HG02759 (cell line): ENCODE measurements around the gene IKZF4.

Experiments used
- ATAC-seq: cut with Tn5 transposase; IDR thresholded peaks from one replicate; pipeline ENCODE4 v1.9.1; 2021; ENCODE audit warnings: mild to moderate bottlenecking, moderate library complexity; ENCODE audit not compliant: unreplicated experiment

The IKZF4 gene

DNA sequence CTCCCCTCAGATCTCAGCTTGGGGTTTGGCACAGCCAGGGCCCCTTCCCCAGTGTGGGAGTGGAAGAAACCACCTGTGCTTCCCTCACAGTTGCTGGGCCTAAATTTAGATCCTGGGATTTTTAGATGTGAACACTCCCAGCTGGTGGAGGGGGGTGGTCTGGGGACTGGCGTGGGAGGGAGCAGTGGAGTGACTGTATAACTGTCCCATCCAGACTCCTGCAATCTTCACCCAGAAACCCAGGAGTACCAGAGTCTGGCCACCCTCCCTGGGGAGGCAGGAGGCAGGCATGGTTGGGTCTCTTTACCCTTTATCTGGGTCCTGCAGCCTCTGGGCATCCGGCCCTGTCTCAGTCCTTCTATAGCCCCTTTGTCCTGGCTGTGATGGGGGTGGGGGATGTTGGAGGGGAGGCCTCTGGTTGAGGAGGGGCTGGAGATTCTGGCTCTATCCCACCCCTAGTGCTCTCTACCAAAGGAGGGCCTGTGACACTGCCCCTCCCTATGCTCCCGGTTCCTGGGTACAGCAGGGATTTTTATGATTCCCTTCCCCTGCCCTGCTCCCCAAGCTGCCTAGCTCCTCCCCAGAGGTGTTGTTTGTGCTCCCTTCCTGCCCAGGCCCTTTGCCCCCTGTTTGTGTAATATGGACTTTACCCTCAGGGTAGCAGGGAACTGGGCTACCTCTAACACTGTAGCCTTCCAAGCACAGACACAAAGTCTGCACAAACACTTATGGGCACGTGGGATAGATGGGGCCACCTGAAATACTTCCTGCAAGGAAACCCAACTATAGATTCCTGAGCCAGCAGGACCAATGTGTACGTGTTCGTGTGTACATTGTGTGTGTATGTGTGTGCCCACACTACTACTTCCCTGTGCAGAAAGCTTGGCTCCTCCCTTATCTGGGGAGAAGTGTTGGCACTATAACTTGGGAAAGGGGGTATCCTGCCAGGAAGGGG lies 60.8 kb downstream of the IKZF4 start:
- ATAC-seq, result no peak

DNA sequence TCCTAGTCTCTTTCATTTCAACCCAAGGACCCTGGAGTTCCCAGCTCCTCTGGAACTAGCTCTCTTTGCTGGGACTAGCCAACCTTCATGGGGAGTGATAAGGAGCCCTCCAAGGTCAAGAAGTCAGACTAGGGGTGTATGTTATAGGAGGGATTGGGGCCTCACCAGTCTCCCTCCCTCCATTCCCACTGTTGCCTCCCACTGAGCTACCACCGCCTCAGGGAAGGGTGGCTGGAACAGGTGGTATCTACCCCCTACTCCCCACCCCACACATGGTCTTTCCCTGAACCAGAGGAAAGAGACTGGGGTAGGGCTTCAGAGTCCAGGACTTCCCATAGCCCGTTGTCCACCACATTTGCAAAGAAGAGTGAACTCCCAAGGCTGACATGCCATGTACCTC lies 61.5 kb downstream of the IKZF4 start:
- ATAC-seq, result no peak

DNA sequence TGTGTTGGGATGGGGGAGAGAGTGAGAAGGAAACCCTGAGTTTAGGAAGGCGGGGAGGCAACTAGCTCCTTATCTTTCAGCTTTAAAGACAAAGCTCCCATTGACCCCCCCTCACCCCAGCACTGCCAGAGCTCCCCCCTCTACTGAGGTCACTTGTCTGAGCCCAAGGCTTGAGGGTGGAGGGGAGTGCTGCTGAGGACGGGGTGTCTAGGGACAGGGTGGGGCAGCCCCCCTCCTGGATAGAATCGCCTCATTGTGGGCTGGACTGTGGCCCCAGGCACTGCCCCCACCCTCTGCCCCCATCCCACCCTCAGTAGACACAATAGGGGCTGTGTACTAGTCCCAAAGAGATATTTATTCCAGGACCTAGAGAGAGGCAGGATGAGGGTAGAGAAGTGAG lies 62.1 kb downstream of the IKZF4 start:
- no peak for ATAC-seq

DNA sequence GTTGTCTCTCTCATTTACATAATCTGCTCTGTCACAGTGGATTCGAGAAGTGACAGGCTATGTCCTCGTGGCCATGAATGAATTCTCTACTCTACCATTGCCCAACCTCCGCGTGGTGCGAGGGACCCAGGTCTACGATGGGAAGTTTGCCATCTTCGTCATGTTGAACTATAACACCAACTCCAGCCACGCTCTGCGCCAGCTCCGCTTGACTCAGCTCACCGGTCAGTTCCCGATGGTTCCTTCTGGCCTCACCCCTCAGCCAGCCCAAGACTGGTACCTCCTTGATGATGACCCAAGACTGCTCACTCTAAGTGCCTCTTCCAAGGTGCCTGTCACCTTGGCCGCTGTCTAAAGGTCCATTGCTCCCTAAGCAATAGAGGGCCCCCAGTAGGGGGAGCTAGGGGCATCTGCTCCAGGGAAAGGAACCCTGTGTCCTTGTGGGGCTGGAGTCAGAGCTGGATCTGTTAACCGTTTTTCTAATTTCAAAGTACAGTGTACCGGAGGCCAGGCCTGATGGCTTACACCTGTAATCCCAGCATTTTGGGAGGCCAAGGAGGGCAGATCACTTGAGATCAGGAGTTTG lies 64.2 kb downstream of the IKZF4 start:
- no peak for ATAC-seq

DNA sequence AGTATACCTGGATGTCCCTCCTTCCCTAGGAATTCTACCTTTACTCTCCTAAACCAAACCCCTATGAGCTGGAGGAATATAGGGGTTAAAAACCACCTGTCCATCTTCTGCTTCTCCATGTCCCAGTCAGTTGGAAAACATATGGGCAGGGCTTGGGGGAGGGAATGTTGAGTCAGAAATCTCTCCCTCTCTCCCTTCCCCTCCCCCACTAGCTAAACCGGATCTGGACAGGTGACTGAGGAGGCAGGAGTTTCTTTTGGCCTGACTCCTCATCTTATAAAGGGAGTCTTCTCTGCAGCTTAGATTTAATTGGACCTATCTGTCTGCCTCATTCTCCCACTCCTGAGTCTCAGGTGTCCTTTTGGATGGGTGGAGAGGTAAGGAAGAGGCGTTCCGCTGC lies 65.3 kb downstream of the IKZF4 start:
- no peak for ATAC-seq

DNA sequence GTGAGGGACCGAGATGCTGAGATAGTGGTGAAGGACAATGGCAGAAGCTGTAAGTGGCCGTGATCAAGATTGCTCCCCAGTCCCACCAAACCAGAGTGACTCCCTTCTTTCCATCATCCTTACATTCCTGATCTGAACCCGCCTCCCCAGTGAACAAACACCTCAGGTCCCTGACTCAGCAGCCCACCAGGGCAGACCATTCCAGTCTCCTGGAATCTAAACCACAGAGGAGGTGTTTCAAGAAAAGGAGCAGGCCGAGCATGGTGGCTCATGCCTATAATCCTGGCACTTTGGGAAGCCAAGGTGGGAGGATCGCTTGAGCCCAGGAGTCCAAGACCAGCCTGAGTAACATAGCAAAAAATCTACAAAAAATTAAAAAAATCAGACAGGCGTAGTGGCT lies 65.8 kb downstream of the IKZF4 start:
- no peak for ATAC-seq

DNA sequence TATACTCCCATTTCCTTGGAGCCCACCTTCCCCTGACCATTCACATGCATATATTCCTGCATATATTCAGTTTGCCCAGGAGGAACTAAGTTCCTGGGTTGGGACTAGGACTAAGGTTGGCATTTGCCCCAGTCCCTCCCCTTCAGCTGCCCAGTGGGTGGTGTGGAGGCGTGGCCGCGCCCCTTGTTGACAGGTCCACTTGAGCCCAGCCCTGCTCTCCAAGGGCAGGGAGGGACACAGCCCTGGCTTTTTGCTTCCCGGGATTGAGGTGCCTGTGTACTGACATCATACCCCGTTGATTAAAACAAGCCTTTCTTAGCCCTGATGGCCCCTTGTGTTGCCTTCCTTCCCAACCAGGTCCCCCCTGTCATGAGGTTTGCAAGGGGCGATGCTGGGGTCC lies 66.4 kb downstream of the IKZF4 start:
- no peak for ATAC-seq
